WTC11 (cell line): ENCODE data around the gene RIC8A. TPM values are rescaled to one million over a fixed set of nuclear protein-coding genes. Genes with fewer than 3 reads are reported as not detected.

Experiments
- CBFB ChIP-seq: sonication (generic); formaldehyde crosslinking; IDR thresholded peaks from 2 replicates; pipeline ENCODE4 v1.8.1; 2022; ENCODE audit warnings: mild to moderate bottlenecking, low read depth, missing genetic modification reagents
- JUN ChIP-seq: sonication (generic); formaldehyde crosslinking; IDR thresholded peaks from 2 replicates; pipeline ENCODE4 v1.8.0; 2023; ENCODE audit warnings: mild to moderate bottlenecking, missing genetic modification reagents
- MYBL2 ChIP-seq: sonication (generic); formaldehyde crosslinking; IDR thresholded peaks from 2 replicates; pipeline ENCODE4 v1.8.1; 2023; ENCODE audit warnings: mild to moderate bottlenecking, moderate library complexity, missing genetic modification reagents
- NR2C2 ChIP-seq: sonication (generic); formaldehyde crosslinking; IDR thresholded peaks from 2 replicates; pipeline ENCODE4 v1.8.0; 2022; ENCODE audit warnings: mild to moderate bottlenecking, missing genetic modification reagents
- SMAD3 ChIP-seq: sonication (generic); formaldehyde crosslinking; IDR thresholded peaks from 2 replicates; pipeline ENCODE4 v1.8.0; 2022; ENCODE audit warnings: missing genetic modification reagents, mild to moderate bottlenecking, borderline replicate concordance
- ZNF219 ChIP-seq: sonication (generic); formaldehyde crosslinking; IDR thresholded peaks from 2 replicates; pipeline ENCODE4 v1.8.0; 2023; ENCODE audit warnings: missing genetic modification reagents, mild to moderate bottlenecking, borderline replicate concordance
- total RNA-seq: library from RNA; stranded (reverse); gene quantifications from 3 replicates; pipeline ENCODE4 v1.2.3, GENCODE V29; 2021
- TF ChIP-seq, protein P1 (sequence below): sonication (generic); formaldehyde crosslinking; IDR thresholded peaks from 2 replicates; pipeline ENCODE4 v1.8.0; 2022; ENCODE audit warnings: mild to moderate bottlenecking, missing genetic modification reagents
- TF ChIP-seq, protein P2 (sequence below): sonication (generic); formaldehyde crosslinking; IDR thresholded peaks from 2 replicates; pipeline ENCODE4 v1.8.0; 2022; ENCODE audit warnings: missing genetic modification reagents
- TF ChIP-seq, protein P3 (sequence below): fragments of 250-450 bp; sonication (Bioruptor Pico); IDR thresholded peaks from 2 replicates; pipeline ENCODE4 v1.8.0; 2021; ENCODE audit warnings: mild to moderate bottlenecking
- TF ChIP-seq, protein P4 (sequence below): sonication (generic); formaldehyde crosslinking; IDR thresholded peaks from 2 replicates; pipeline ENCODE4 v1.8.1; 2023; ENCODE audit warnings: mild to moderate bottlenecking, missing genetic modification reagents, borderline replicate concordance
- TF ChIP-seq, protein P5 (sequence below): sonication (generic); formaldehyde crosslinking; IDR thresholded peaks from 2 replicates; pipeline ENCODE4 v1.8.1; 2023; ENCODE audit warnings: mild to moderate bottlenecking, missing genetic modification reagents, moderate library complexity
- TF ChIP-seq, protein P6 (sequence below): sonication (generic); formaldehyde crosslinking; IDR thresholded peaks from 2 replicates; pipeline ENCODE4 v1.8.1; 2022; ENCODE audit warnings: mild to moderate bottlenecking, missing genetic modification reagents, moderate library complexity, borderline replicate concordance
- TF ChIP-seq, protein P7 (sequence below): sonication (generic); formaldehyde crosslinking; IDR thresholded peaks from 2 replicates; pipeline ENCODE4 v1.8.0; 2023; ENCODE audit warnings: missing genetic modification reagents, mild to moderate bottlenecking, borderline replicate concordance
- TF ChIP-seq, protein P8 (sequence below): sonication (generic); formaldehyde crosslinking; conservative IDR thresholded peaks from 2 replicates; pipeline ENCODE4 v1.8.1; 2023; ENCODE audit warnings: mild to moderate bottlenecking, low read depth, missing genetic modification reagents, moderate library complexity

RIC8A gene
- total RNA-seq, 1 experiment from 2014 or later: 68.3 TPM

DNA sequence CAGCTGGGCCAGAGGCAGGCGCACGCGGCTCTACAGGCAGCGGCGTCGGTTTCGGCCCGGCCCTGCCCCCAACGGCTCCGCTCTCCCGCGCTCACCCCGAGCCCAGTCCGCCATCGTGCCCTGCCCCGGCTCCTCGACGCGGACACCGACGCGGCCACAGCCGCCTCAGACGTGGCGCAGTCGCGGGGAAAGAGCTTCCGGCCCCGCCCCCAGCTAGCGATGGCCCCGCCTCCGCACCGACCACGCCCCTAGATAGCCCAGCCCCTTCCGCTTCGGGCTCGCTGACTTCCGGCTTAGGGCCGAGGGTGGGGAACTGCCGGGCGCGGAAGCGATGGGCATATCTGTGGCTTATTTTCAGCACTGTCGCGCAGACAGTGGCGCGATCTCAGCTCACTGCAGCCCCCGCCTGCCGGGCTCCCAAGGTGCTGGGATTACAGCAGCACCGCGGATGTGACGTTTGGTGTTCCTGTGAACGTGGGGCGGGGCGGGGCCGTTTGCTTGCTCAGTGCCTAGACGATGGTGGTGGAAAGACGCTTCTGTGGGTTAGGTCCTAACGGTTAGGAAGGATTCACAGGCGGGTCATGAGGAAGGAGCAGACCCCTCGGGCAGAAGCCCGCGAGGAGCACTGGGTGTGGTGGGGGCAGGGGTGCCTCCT, at the start of gene RIC8A, which contains the start of gene BET1L (continued):
- TF ChIP-seq NR2C2 (CRISPR knock-in tag) (no peak), SMAD3 (CRISPR knock-in tag) (no peak), MYBL2 (no peak; the same call in 1 of the 2 replicates), JUN (0 out of 2 replicates have a peak, but pooled peaks have one; percentile 82), CBFB (CRISPR knock-in tag) (no peak), ZNF219 (0 out of 2 replicates have a peak, but pooled peaks have one; percentile 49)
- TF ChIP-seq, protein P1, sequence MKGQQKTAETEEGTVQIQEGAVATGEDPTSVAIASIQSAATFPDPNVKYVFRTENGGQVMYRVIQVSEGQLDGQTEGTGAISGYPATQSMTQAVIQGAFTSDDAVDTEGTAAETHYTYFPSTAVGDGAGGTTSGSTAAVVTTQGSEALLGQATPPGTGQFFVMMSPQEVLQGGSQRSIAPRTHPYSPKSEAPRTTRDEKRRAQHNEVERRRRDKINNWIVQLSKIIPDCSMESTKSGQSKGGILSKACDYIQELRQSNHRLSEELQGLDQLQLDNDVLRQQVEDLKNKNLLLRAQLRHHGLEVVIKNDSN (CRISPR knock-in tag): no peak
- TF ChIP-seq, protein P2, sequence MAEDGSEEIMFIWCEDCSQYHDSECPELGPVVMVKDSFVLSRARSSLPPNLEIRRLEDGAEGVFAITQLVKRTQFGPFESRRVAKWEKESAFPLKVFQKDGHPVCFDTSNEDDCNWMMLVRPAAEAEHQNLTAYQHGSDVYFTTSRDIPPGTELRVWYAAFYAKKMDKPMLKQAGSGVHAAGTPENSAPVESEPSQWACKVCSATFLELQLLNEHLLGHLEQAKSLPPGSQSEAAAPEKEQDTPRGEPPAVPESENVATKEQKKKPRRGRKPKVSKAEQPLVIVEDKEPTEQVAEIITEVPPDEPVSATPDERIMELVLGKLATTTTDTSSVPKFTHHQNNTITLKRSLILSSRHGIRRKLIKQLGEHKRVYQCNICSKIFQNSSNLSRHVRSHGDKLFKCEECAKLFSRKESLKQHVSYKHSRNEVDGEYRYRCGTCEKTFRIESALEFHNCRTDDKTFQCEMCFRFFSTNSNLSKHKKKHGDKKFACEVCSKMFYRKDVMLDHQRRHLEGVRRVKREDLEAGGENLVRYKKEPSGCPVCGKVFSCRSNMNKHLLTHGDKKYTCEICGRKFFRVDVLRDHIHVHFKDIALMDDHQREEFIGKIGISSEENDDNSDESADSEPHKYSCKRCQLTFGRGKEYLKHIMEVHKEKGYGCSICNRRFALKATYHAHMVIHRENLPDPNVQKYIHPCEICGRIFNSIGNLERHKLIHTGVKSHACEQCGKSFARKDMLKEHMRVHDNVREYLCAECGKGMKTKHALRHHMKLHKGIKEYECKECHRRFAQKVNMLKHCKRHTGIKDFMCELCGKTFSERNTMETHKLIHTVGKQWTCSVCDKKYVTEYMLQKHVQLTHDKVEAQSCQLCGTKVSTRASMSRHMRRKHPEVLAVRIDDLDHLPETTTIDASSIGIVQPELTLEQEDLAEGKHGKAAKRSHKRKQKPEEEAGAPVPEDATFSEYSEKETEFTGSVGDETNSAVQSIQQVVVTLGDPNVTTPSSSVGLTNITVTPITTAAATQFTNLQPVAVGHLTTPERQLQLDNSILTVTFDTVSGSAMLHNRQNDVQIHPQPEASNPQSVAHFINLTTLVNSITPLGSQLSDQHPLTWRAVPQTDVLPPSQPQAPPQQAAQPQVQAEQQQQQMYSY (CRISPR knock-in tag): no peak
- TF ChIP-seq, protein P3, sequence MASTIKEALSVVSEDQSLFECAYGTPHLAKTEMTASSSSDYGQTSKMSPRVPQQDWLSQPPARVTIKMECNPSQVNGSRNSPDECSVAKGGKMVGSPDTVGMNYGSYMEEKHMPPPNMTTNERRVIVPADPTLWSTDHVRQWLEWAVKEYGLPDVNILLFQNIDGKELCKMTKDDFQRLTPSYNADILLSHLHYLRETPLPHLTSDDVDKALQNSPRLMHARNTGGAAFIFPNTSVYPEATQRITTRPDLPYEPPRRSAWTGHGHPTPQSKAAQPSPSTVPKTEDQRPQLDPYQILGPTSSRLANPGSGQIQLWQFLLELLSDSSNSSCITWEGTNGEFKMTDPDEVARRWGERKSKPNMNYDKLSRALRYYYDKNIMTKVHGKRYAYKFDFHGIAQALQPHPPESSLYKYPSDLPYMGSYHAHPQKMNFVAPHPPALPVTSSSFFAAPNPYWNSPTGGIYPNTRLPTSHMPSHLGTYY (CRISPR knock-in tag): no peak
- TF ChIP-seq, protein P4, sequence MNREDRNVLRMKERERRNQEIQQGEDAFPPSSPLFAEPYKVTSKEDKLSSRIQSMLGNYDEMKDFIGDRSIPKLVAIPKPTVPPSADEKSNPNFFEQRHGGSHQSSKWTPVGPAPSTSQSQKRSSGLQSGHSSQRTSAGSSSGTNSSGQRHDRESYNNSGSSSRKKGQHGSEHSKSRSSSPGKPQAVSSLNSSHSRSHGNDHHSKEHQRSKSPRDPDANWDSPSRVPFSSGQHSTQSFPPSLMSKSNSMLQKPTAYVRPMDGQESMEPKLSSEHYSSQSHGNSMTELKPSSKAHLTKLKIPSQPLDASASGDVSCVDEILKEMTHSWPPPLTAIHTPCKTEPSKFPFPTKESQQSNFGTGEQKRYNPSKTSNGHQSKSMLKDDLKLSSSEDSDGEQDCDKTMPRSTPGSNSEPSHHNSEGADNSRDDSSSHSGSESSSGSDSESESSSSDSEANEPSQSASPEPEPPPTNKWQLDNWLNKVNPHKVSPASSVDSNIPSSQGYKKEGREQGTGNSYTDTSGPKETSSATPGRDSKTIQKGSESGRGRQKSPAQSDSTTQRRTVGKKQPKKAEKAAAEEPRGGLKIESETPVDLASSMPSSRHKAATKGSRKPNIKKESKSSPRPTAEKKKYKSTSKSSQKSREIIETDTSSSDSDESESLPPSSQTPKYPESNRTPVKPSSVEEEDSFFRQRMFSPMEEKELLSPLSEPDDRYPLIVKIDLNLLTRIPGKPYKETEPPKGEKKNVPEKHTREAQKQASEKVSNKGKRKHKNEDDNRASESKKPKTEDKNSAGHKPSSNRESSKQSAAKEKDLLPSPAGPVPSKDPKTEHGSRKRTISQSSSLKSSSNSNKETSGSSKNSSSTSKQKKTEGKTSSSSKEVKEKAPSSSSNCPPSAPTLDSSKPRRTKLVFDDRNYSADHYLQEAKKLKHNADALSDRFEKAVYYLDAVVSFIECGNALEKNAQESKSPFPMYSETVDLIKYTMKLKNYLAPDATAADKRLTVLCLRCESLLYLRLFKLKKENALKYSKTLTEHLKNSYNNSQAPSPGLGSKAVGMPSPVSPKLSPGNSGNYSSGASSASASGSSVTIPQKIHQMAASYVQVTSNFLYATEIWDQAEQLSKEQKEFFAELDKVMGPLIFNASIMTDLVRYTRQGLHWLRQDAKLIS (CRISPR knock-in tag): no peak
- TF ChIP-seq, protein P5, sequence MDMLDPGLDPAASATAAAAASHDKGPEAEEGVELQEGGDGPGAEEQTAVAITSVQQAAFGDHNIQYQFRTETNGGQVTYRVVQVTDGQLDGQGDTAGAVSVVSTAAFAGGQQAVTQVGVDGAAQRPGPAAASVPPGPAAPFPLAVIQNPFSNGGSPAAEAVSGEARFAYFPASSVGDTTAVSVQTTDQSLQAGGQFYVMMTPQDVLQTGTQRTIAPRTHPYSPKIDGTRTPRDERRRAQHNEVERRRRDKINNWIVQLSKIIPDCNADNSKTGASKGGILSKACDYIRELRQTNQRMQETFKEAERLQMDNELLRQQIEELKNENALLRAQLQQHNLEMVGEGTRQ (CRISPR knock-in tag): 0 out of 2 replicates have a peak, but pooled peaks have one; percentile 16
- TF ChIP-seq, protein P6, sequence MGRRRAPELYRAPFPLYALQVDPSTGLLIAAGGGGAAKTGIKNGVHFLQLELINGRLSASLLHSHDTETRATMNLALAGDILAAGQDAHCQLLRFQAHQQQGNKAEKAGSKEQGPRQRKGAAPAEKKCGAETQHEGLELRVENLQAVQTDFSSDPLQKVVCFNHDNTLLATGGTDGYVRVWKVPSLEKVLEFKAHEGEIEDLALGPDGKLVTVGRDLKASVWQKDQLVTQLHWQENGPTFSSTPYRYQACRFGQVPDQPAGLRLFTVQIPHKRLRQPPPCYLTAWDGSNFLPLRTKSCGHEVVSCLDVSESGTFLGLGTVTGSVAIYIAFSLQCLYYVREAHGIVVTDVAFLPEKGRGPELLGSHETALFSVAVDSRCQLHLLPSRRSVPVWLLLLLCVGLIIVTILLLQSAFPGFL (CRISPR knock-in tag): no peak
- TF ChIP-seq, protein P7, sequence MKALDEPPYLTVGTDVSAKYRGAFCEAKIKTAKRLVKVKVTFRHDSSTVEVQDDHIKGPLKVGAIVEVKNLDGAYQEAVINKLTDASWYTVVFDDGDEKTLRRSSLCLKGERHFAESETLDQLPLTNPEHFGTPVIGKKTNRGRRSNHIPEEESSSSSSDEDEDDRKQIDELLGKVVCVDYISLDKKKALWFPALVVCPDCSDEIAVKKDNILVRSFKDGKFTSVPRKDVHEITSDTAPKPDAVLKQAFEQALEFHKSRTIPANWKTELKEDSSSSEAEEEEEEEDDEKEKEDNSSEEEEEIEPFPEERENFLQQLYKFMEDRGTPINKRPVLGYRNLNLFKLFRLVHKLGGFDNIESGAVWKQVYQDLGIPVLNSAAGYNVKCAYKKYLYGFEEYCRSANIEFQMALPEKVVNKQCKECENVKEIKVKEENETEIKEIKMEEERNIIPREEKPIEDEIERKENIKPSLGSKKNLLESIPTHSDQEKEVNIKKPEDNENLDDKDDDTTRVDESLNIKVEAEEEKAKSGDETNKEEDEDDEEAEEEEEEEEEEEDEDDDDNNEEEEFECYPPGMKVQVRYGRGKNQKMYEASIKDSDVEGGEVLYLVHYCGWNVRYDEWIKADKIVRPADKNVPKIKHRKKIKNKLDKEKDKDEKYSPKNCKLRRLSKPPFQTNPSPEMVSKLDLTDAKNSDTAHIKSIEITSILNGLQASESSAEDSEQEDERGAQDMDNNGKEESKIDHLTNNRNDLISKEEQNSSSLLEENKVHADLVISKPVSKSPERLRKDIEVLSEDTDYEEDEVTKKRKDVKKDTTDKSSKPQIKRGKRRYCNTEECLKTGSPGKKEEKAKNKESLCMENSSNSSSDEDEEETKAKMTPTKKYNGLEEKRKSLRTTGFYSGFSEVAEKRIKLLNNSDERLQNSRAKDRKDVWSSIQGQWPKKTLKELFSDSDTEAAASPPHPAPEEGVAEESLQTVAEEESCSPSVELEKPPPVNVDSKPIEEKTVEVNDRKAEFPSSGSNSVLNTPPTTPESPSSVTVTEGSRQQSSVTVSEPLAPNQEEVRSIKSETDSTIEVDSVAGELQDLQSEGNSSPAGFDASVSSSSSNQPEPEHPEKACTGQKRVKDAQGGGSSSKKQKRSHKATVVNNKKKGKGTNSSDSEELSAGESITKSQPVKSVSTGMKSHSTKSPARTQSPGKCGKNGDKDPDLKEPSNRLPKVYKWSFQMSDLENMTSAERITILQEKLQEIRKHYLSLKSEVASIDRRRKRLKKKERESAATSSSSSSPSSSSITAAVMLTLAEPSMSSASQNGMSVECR (CRISPR knock-in tag): peak; percentile 86; the same call in 1 of the 2 replicates
- TF ChIP-seq, protein P8, sequence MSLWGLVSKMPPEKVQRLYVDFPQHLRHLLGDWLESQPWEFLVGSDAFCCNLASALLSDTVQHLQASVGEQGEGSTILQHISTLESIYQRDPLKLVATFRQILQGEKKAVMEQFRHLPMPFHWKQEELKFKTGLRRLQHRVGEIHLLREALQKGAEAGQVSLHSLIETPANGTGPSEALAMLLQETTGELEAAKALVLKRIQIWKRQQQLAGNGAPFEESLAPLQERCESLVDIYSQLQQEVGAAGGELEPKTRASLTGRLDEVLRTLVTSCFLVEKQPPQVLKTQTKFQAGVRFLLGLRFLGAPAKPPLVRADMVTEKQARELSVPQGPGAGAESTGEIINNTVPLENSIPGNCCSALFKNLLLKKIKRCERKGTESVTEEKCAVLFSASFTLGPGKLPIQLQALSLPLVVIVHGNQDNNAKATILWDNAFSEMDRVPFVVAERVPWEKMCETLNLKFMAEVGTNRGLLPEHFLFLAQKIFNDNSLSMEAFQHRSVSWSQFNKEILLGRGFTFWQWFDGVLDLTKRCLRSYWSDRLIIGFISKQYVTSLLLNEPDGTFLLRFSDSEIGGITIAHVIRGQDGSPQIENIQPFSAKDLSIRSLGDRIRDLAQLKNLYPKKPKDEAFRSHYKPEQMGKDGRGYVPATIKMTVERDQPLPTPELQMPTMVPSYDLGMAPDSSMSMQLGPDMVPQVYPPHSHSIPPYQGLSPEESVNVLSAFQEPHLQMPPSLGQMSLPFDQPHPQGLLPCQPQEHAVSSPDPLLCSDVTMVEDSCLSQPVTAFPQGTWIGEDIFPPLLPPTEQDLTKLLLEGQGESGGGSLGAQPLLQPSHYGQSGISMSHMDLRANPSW (CRISPR knock-in tag): no peak
